Measurements from ENCODE around the gene FGD3.

Gene FGD3

GRCh38 chr9:92960561-92961290, 13.4 kb downstream of the FGD3 start:
- DNase-seq (ENCODE audit: low spot score), result no peak

GRCh38 chr9:92961627-92962302, 14.4 kb downstream of the FGD3 start:
- DNase-seq (ENCODE audit: low spot score), result no peak

GRCh38 chr9:92962303-92962649, 15.0 kb downstream of the FGD3 start:
- DNase-seq (ENCODE audit: low spot score), result no peak

GRCh38 chr9:92962846-92963245, 15.5 kb downstream of the FGD3 start:
- no peak for DNase-seq (ENCODE audit: low spot score)

- DNase-seq (ENCODE audit: low spot score), result no peak
Measured at GRCh38 chr9:92963831-92964606, 16.7 kb downstream of the FGD3 start.

GRCh38 chr9:92964607-92965060, 17.3 kb downstream of the FGD3 start:
- no peak for DNase-seq (ENCODE audit: low spot score)

- DNase-seq (ENCODE audit: low spot score), result no peak
Measured at GRCh38 chr9:92965061-92965758, 17.9 kb downstream of the FGD3 start.

- DNase-seq (ENCODE audit: low spot score), result no peak
Measured at GRCh38 chr9:92965759-92966517, 18.6 kb downstream of the FGD3 start.

GRCh38 chr9:92966518-92966800, 19.1 kb downstream of the FGD3 start:
- no peak for DNase-seq (ENCODE audit: low spot score)

GRCh38 chr9:92968081-92968480, 20.8 kb downstream of the FGD3 start:
- no peak for DNase-seq (ENCODE audit: low spot score)

GRCh38 chr9:92969516-92970466, 22.5 kb downstream of the FGD3 start:
- no peak for DNase-seq (ENCODE audit: low spot score)

GRCh38 chr9:92970467-92970923, 23.2 kb downstream of the FGD3 start:
- peak; percentile 65 for DNase-seq (ENCODE audit: low spot score)

GRCh38 chr9:92971121-92971520, 23.8 kb downstream of the FGD3 start:
- DNase-seq (ENCODE audit: low spot score), result no peak

- DNase-seq (ENCODE audit: low spot score), result no peak
Measured at GRCh38 chr9:92971776-92972175, 24.5 kb downstream of the FGD3 start.

- DNase-seq (ENCODE audit: low spot score), result no peak
Measured at GRCh38 chr9:92973700-92974099, 26.4 kb downstream of the FGD3 start.

- no peak for DNase-seq (ENCODE audit: low spot score)
Measured at GRCh38 chr9:92974161-92974661, 26.9 kb downstream of the FGD3 start.

- no peak for DNase-seq (ENCODE audit: low spot score)
Measured at GRCh38 chr9:92974761-92975755, 27.7 kb downstream of the FGD3 start.

GRCh38 chr9:92976431-92976830, 29.1 kb downstream of the FGD3 start:
- DNase-seq (ENCODE audit: low spot score), result no peak

GRCh38 chr9:92977279-92977678, 30.0 kb downstream of the FGD3 start:
- no peak for DNase-seq (ENCODE audit: low spot score)

Data from AG08396 (cell line).